PFSK-1 (cell line): ENCODE data around the gene TSPAN5.

Experiments used
- FOXP2 ChIP-seq: optimal IDR thresholded peaks from 2 replicates; pipeline ENCODE3; 2011; ENCODE audit warnings: borderline replicate concordance, control low read depth, inconsistent platforms; ENCODE audit not compliant: insufficient read depth; ENCODE audit errors: extremely low read length, extremely low read depth
- POLR2AphosphoS5 ChIP-seq: IDR thresholded peaks from 2 replicates; pipeline ENCODE4 v1.6.1; 2012; ENCODE audit warnings: low read depth, mild to moderate bottlenecking, control low read depth, low read length, moderate library complexity
- SIN3A ChIP-seq: IDR thresholded peaks from 2 replicates; pipeline ENCODE4 v1.6.1; 2012; ENCODE audit warnings: mild to moderate bottlenecking, low read length, moderate library complexity, borderline replicate concordance; ENCODE audit not compliant: insufficient read depth
- TAF1 ChIP-seq: IDR thresholded peaks from 2 replicates; pipeline ENCODE4 v1.6.1; 2012; ENCODE audit warnings: low read length, control low read depth, borderline replicate concordance; ENCODE audit not compliant: insufficient read depth
- TF ChIP-seq, protein P1 (sequence below), 2 experiments: IDR thresholded peaks; 2 replicates each; pipeline versions ENCODE4 v1.6.1 to v1.8.0; 2011 to 2012; ENCODE audit warnings: low read depth in 2 of 2, low read length in 2 of 2, control low read depth in 1 of 2, inconsistent platforms in 1 of 2, mild to moderate bottlenecking in 1 of 2, moderate library complexity in 1 of 2; ENCODE audit not compliant: insufficient read depth in 1 of 2

DNA sequence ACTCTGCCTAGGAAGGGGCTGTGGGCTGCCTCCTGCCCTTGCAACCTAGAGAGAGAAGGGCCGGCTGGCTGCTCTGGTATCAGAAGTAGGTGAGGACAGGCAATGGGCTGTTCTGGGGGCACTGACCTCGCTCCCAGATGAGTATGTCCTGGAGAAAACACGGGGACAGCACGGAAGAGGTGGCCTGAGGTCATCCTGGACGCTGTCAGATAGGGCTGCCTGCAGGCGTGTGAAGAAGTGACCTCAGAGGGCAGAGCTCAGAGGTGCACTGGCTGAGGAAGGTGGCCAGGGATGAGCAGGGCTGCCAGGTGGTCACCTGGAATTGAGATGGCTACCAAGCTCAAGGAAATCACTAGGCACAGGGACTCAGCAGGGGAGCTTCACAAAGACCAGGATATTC is 159.6 kb downstream of the TSPAN5 start:
- TF ChIP-seq POLR2AphosphoS5: no peak
- TF ChIP-seq SIN3A: no peak
- no peak for TF ChIP-seq TAF1
- no peak for TF ChIP-seq FOXP2
- TF ChIP-seq, protein P1, sequence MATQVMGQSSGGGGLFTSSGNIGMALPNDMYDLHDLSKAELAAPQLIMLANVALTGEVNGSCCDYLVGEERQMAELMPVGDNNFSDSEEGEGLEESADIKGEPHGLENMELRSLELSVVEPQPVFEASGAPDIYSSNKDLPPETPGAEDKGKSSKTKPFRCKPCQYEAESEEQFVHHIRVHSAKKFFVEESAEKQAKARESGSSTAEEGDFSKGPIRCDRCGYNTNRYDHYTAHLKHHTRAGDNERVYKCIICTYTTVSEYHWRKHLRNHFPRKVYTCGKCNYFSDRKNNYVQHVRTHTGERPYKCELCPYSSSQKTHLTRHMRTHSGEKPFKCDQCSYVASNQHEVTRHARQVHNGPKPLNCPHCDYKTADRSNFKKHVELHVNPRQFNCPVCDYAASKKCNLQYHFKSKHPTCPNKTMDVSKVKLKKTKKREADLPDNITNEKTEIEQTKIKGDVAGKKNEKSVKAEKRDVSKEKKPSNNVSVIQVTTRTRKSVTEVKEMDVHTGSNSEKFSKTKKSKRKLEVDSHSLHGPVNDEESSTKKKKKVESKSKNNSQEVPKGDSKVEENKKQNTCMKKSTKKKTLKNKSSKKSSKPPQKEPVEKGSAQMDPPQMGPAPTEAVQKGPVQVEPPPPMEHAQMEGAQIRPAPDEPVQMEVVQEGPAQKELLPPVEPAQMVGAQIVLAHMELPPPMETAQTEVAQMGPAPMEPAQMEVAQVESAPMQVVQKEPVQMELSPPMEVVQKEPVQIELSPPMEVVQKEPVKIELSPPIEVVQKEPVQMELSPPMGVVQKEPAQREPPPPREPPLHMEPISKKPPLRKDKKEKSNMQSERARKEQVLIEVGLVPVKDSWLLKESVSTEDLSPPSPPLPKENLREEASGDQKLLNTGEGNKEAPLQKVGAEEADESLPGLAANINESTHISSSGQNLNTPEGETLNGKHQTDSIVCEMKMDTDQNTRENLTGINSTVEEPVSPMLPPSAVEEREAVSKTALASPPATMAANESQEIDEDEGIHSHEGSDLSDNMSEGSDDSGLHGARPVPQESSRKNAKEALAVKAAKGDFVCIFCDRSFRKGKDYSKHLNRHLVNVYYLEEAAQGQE (IDR thresholded peaks at IDR 0.05; ENCODE audit: insufficient read depth in 1 of 2, low read depth in 2 of 2, low read length in 2 of 2): no peak
